GM23248 (cell line): ENCODE data around the gene PRICKLE2. TPM values are rescaled to one million over a fixed set of nuclear protein-coding genes. Genes with fewer than 3 reads are reported as not detected.

Source experiments
- DNase-seq: peaks from one replicate; pipeline ENCODE4 v3.0.0-alpha.2; 2015
- H2AFZ ChIP-seq: fragments of 200-600 bp; sonication (generic); 2 replicates; pipeline ENCODE4 v1.6.1; 2016; ENCODE audit warnings: antibody characterized with exemption
- H3F3A ChIP-seq: fragments of 200-600 bp; sonication (generic); 2 replicates; pipeline ENCODE4 v1.6.1; 2016; ENCODE audit warnings: mild to moderate bottlenecking, antibody characterized with exemption, mixed run types; ENCODE audit not compliant: insufficient read depth
- H3K27ac ChIP-seq: fragments of 200-600 bp; sonication (generic); 2 replicates; pipeline ENCODE4 v1.5.1; 2016; ENCODE audit warnings: mild to moderate bottlenecking
- H3K27me3 ChIP-seq: fragments of 200-600 bp; sonication (generic); replicated peaks from 2 replicates; pipeline ENCODE4 v1.6.1; 2016; ENCODE audit warnings: mild to moderate bottlenecking; ENCODE audit not compliant: insufficient read depth
- H3K36me3 ChIP-seq: fragments of 200-600 bp; sonication (generic); 2 replicates; pipeline ENCODE4 v1.6.1; 2016; ENCODE audit warnings: low read depth, mild to moderate bottlenecking
- H3K4me1 ChIP-seq: fragments of 200-600 bp; sonication (generic); 2 replicates; pipeline ENCODE4 v1.6.1; 2016; ENCODE audit warnings: mild to moderate bottlenecking; ENCODE audit not compliant: insufficient read depth
- H3K4me2 ChIP-seq: fragments of 200-600 bp; sonication (generic); one replicate; pipeline ENCODE4 v1.6.1; 2016; ENCODE audit warnings: mild to moderate bottlenecking; ENCODE audit not compliant: unreplicated experiment
- H3K4me3 ChIP-seq: fragments of 200-600 bp; sonication (generic); 2 replicates; pipeline ENCODE4 v1.5.1; 2016; ENCODE audit warnings: mild to moderate bottlenecking
- H3K79me2 ChIP-seq: fragments of 200-600 bp; sonication (generic); 2 replicates; pipeline ENCODE4 v1.6.1; 2016; ENCODE audit warnings: mild to moderate bottlenecking; ENCODE audit not compliant: insufficient read depth
- H3K9ac ChIP-seq: fragments of 200-600 bp; sonication (generic); 2 replicates; pipeline ENCODE4 v1.6.1; 2016; ENCODE audit warnings: mild to moderate bottlenecking
- H3K9me2 ChIP-seq: fragments of 200-600 bp; sonication (generic); 2 replicates; pipeline ENCODE4 v1.6.1; 2016; ENCODE audit warnings: mixed run types, mild to moderate bottlenecking, moderate library complexity; ENCODE audit not compliant: insufficient read depth
- H3K9me3 ChIP-seq: fragments of 200-600 bp; sonication (generic); one replicate; pipeline ENCODE4 v1.6.1; 2017; ENCODE audit warnings: low read depth
- H4K20me1 ChIP-seq: fragments of 200-600 bp; sonication (generic); 2 replicates; pipeline ENCODE4 v1.6.0; 2016; ENCODE audit not compliant: insufficient read depth
- EZH2 ChIP-seq: fragments of 200-600 bp; sonication (generic); IDR thresholded peaks from 2 replicates; pipeline ENCODE4 v1.6.1; 2018; ENCODE audit warnings: antibody characterized with exemption, mild to moderate bottlenecking; ENCODE audit not compliant: insufficient read depth, poor library complexity, severe bottlenecking
- EZH2phosphoT487 ChIP-seq: fragments of 200-600 bp; sonication (generic); IDR thresholded peaks from 2 replicates; pipeline ENCODE4 v1.6.1; 2018; ENCODE audit warnings: antibody characterized with exemption, moderate library complexity, mild to moderate bottlenecking, low read depth; ENCODE audit not compliant: insufficient read depth
- WGBS, 2 experiments: methylation state at CpG; one replicate each; pipeline ENCODE4 v1.1.6; 2015 to 2017; ENCODE audit warnings: low lambda C conversion rate in 2 of 2, low coverage in 1 of 2; ENCODE audit errors: missing lambda C conversion rate in 2 of 2; 5-methylcytosine and 5-hydroxymethylcytosine counted together
- in situ Hi-C: fragments of 300-500 bp; cut with MboI; formaldehyde crosslinking; loops from 2 replicates; pipeline ENCODE4 v1.15.0; 2020
- polyA plus RNA-seq: library from polyadenylated mRNA; unstranded; fragments of >200 nt; fragmentation: Nextera tagmentation; extraction: Ambion mirVana; gene quantifications from 2 replicates; pipeline ENCODE4 v1.2.1, GENCODE V29; 2016
- total RNA-seq: library from RNA; depleted of rRNA; stranded (reverse); fragments of >200 nt; shearing (Covaris generic); gene quantifications from 2 replicates; pipeline ENCODE4 v1.2.3, GENCODE V29; 2014

Gene PRICKLE2
- total and polyA plus RNA-seq, 2 experiments from 2014 or later = 7.3 to 19.6 TPM

GRCh38 chr3:64216274-64217147, 8.8 kb downstream of the PRICKLE2 start:
- Histone ChIP-seq H3K4me3 (peak overlapping the region; percentile 20), H3K79me2 (peaks cover 94% of the 10 kb centered on the region), H3K4me2 (peak overlapping the region; percentile 58), H3K36me3 (no peaks in the 10 kb centered on the region), H3K4me1 (peaks cover 56% of the 10 kb centered on the region), H3K9me3 (no peaks in the 10 kb centered on the region), H3K9me2 (no peaks in the 10 kb centered on the region), H3K9ac (peak overlapping the region; percentile 51), H3K27ac (peak overlapping the region; percentile 47), H4K20me1 (no peaks in the 10 kb centered on the region), H3K27me3 (no peaks in the 10 kb centered on the region), H2AFZ (peak overlapping the region; percentile 45), H3F3A (peaks cover 58% of the 10 kb centered on the region)
- peak; percentile 83 for DNase-seq
- 31 to 33% methylated on average over 10 of the region's 10 CpGs for WGBS, 2 experiments
- TF ChIP-seq EZH2 (no peak), EZH2phosphoT487 (no peak)
- in situ Hi-C loops = no loop called here

GRCh38 chr3:64215559-64215958, 9.7 kb downstream of the PRICKLE2 start:
- Histone ChIP-seq H2AFZ (no peak overlapping the region), H4K20me1 (no peaks in the 10 kb centered on the region), H3K9me3 (no peaks in the 10 kb centered on the region), H3K27ac (0 out of 2 replicates have a peak overlapping the region, but pooled peaks have one; percentile 95), H3K4me3 (no peak overlapping the region), H3K9ac (no peak overlapping the region), H3K27me3 (no peaks in the 10 kb centered on the region), H3K79me2 (peaks cover 94% of the 10 kb centered on the region), H3K36me3 (no peaks in the 10 kb centered on the region), H3K4me1 (peaks cover 48% of the 10 kb centered on the region), H3F3A (peaks cover 63% of the 10 kb centered on the region), H3K9me2 (no peaks in the 10 kb centered on the region), H3K4me2 (peak overlapping the region; percentile 93)
- in situ Hi-C loops = no loop called here
- WGBS, 2 experiments = 97 to 99% methylated on average over 3 of the region's 3 CpGs
- DNase-seq = no peak
- TF ChIP-seq EZH2phosphoT487 (no peak), EZH2 (no peak)

DNA sequence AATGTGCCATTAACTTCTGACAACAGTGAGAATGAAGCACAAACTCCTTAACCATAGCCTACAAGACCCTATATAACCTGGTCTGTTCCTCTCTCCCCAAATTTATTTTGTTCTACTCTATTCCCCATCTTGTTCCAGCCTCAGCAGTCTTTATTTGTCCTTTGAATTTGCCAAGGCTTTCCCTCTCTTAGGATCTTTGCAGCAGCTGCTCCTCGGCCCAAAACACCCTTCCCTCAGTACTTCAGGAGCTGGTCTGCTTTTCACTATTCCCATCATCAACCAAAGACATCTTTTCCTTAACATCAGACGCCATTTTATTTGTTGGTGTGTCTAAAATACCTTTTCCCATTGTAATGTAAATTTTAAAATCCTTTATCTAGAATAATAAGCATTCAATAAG, 10.2 kb downstream of the PRICKLE2 start:
- Histone ChIP-seq H3K9me2 (no peaks in the 10 kb centered on the region), H3K36me3 (no peaks in the 10 kb centered on the region), H3K79me2 (peaks cover 94% of the 10 kb centered on the region), H3K27me3 (no peaks in the 10 kb centered on the region), H3F3A (peaks cover 59% of the 10 kb centered on the region), H3K9ac (peak overlapping the region; percentile 86), H3K4me1 (peaks cover 48% of the 10 kb centered on the region), H3K27ac (peak overlapping the region; percentile 95), H2AFZ (peak overlapping the region; percentile 61), H4K20me1 (no peaks in the 10 kb centered on the region), H3K9me3 (no peaks in the 10 kb centered on the region), H3K4me2 (peak overlapping the region; percentile 93), H3K4me3 (peak overlapping the region; percentile 71)
- in situ Hi-C loops = no loop called here
- TF ChIP-seq EZH2phosphoT487 (no peak), EZH2 (no peak)
- 29 to 37% methylated on average over 2 of the region's 2 CpGs for WGBS, 2 experiments
- DNase-seq = no peak

GRCh38 chr3:64214381-64215018, 10.8 kb downstream of the PRICKLE2 start:
- DNase-seq = peak; percentile 93
- Histone ChIP-seq H3K36me3 (no peaks in the 10 kb centered on the region), H4K20me1 (no peaks in the 10 kb centered on the region), H3K9ac (peak overlapping the region; percentile 86), H3K27me3 (no peaks in the 10 kb centered on the region), H2AFZ (peak overlapping the region; percentile 61), H3K9me2 (no peaks in the 10 kb centered on the region), H3K4me2 (peak overlapping the region; percentile 93), H3K4me3 (peak overlapping the region; percentile 71), H3K4me1 (peaks cover 48% of the 10 kb centered on the region), H3K27ac (peak overlapping the region; percentile 95), H3F3A (peaks cover 56% of the 10 kb centered on the region), H3K9me3 (no peaks in the 10 kb centered on the region), H3K79me2 (peaks cover 94% of the 10 kb centered on the region)
- 1 to 3% methylated on average over 11 of the region's 11 CpGs for WGBS, 2 experiments
- in situ Hi-C loops = no loop called here
- TF ChIP-seq EZH2phosphoT487 (no peak), EZH2 (no peak)
